Stimulated activated CD4-positive, alpha-beta T cell treated with anti-CD3 and anti-CD28 coated beads, Interleukin-12 subunit alpha, Interleukin-12 subunit beta, amount 100 ng/mL, for 24 hours (primary cell): Measurements from ENCODE around the gene CDK18.

ENCODE experiments used
- DNase-seq, 2 experiments: peaks; one replicate each; pipeline ENCODE4 v3.0.0-alpha.2; 2020; ENCODE audit warnings: low read depth in 2 of 2

Gene CDK18

GRCh38 chr1:205523261-205523890 lies 18.9 kb downstream of the CDK18 start:
- no peak for DNase-seq

- DNase-seq, result peak; percentile 44 to 69
Measured at GRCh38 chr1:205523891-205524793, 19.7 kb downstream of the CDK18 start.

GRCh38 chr1:205524794-205525101 lies 20.3 kb downstream of the CDK18 start:
- DNase-seq, result no peak

GRCh38 chr1:205525495-205526285 lies 21.2 kb downstream of the CDK18 start:
- no peak for DNase-seq

GRCh38 chr1:205526431-205526830 lies 22.0 kb downstream of the CDK18 start:
- DNase-seq, result no peak

GRCh38 chr1:205527931-205528330 lies 23.5 kb downstream of the CDK18 start:
- no peak for DNase-seq

- no peak for DNase-seq
Measured at GRCh38 chr1:205528446-205528886, 24.0 kb downstream of the CDK18 start.

GRCh38 chr1:205528887-205529825 lies 24.7 kb downstream of the CDK18 start:
- DNase-seq, result peak; percentile 70 to 82

GRCh38 chr1:205530116-205530515 lies 25.6 kb downstream of the CDK18 start:
- DNase-seq, result no peak

- DNase-seq, result no peak
Measured at GRCh38 chr1:205531191-205532025, 26.9 kb downstream of the CDK18 start.

GRCh38 chr1:205532026-205532898 lies 27.8 kb downstream of the CDK18 start:
- DNase-seq, result no peak

GRCh38 chr1:205532996-205533735 lies 28.7 kb downstream of the CDK18 start:
- DNase-seq, result no peak

- no peak for DNase-seq
Measured at GRCh38 chr1:205533748-205534443, 29.4 kb downstream of the CDK18 start.

- DNase-seq, result no peak
Measured at GRCh38 chr1:205534444-205534985, 30.0 kb downstream of the CDK18 start.

- DNase-seq, result no peak
Measured at GRCh38 chr1:205535096-205535495, 30.6 kb downstream of the CDK18 start.

- no peak for DNase-seq
Measured at GRCh38 chr1:205535866-205536758, 31.6 kb downstream of the CDK18 start.
